22Rv1 (cell line): ENCODE data around the gene LIPT1.
A peak's percentile ranks its signal among the peaks of the same experiment; 100 is the strongest.
"Not testable (repeated sequence)": the region's sequence is repeated elsewhere in the genome, so short reads cannot be mapped to it uniquely, and the experiment has no call there.

ENCODE experiments used
- H3K27ac ChIP-seq: fragments of 450-650 bp; 2 replicates; pipeline ENCODE4 v1.5.1; 2017
- CTCF ChIP-seq: fragments of 450-650 bp; IDR thresholded peaks from 2 replicates; pipeline ENCODE4 v1.5.1; 2017; ENCODE audit warnings: mild to moderate bottlenecking
- ZFX ChIP-seq: fragments of 450-650 bp; IDR thresholded peaks from 2 replicates; pipeline ENCODE4 v1.6.1; 2017; ENCODE audit warnings: antibody characterized with exemption, borderline replicate concordance

Gene LIPT1

GRCh38 chr2:99154643-99155536, at the start of gene LIPT1, which contains the start of gene TSGA10:
Gene LIPT1 (plus strand): TSS chr2:99154967. CDS start chr2:99161958, 6,991 bp downstream.
Gene TSGA10 (minus strand): TSS chr2:99154942. CDS start chr2:99109439, 45,503 bp downstream.
- TF ChIP-seq CTCF: peak; percentile 30
- TF ChIP-seq ZFX: no peak
- H3K27ac ChIP-seq: peak within 1 kb of the TSS; percentile 82

DNA sequence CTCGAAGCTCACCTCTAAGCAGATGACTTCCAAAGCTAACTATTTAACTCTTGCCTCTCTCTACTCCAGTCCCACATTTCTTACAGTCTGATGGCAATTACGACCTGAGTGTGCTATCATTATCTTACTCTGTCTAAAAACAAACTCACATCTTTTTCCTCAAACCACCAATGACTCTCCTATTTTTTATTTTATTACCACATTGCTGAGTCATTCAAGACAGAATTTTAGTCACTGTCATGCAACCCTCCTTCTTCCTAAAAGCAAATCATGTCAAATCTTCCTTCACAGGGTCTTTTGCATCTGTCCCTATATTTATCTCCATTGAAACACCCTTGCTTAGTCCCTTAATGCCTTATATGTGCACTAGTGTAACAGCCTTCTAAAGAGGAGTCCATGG, 47.9 kb upstream of the LIPT1 start:
- TF ChIP-seq CTCF: no peak
- no peak for TF ChIP-seq ZFX
- H3K27ac ChIP-seq: no peak overlapping the region

DNA sequence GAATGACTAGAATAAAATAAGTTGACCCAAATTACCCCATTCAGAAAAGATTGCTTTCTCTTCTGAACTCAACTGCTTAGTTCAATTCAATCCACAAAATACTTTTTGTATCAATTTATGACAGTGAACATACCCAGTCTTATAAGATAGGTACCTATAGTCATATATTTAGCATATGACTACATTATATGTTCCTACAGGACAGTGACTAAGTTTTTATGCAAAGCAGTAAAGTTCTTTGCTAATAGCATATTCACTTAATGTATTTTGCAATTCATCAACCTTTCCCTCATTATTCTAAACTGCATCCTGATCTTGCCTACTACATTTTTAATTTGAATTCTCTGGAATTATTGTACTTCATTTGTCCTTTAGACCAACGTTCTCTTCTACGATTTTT, 43.5 kb upstream of the LIPT1 start:
- TF ChIP-seq CTCF (no peak), ZFX (no peak)
- H3K27ac ChIP-seq: no peak overlapping the region

DNA sequence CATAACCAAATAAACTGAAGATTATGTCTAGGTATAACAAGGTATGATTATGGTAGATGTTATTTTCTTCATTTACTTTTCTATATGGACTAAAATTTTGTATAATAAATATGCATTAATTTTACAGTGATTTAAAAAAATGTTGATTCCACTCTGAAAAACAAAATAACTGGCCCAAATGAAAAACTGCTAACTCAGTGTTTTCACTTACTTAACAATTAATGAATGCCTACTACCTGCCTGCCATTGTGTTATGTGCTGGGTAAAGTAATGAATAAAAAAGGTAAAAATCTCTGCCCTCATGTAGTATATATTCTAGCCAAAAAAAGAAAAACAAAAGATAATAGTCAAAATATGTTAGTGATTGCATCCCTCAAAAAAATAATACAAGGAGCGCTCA, 42.8 kb upstream of the LIPT1 start:
- no peak for TF ChIP-seq CTCF
- TF ChIP-seq ZFX: no peak
- no peak overlapping the region for H3K27ac ChIP-seq

- H3K27ac ChIP-seq: no peak overlapping the region
- TF ChIP-seq CTCF (no peak), ZFX (no peak)
These were observed 42.1 kb upstream of the LIPT1 start for GRCh38 chr2:99112617-99113016.

GRCh38 chr2:99127981-99128380, 26.8 kb upstream of the LIPT1 start:
- TF ChIP-seq CTCF (no peak), ZFX (no peak)
- H3K27ac ChIP-seq: no peak overlapping the region

DNA sequence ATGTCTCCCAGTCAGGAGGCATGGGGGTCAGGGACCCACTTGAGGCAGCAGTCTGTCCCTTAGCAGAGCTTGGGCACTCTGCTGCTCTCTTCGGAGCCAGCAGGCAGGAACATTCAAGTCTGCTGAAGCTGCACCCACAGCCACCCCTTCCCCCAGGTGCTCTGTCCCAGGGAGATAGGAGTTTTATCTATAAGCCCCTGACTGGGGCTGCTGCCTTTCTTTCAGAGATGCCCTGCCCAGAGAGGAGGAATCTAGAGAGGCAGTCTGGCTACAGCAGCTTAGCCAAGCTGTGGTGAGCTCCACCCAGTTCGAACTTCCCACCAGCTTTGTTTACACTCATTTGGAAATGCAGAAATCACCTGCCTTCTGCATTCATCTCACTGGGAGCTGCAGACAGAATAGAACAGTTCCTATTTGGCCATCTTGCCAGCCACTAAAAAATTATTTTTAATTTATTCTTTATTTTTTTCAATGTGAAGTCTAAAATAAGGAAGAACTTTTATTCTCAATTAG, 19.7 kb upstream of the LIPT1 start:
- H3K27ac ChIP-seq: not testable (repeated sequence)
